HepG2 (cell line): ENCODE data around the gene TMEM114. TPM values are rescaled to one million over a fixed set of nuclear protein-coding genes. Genes with fewer than 3 reads are reported as not detected.

Experiments used
- ATAC-seq: fragments of 200-7000 bp; cut with Tn5 transposase; 3 replicates; pipeline ENCODE4 v1.9.1; 2020; ENCODE audit warnings: mild to moderate bottlenecking, moderate library complexity
- BruUV-seq: library from RNA; stranded (reverse); fragments of 400-500 nt; replicated peaks from 2 replicates; lab custom pipeline; 2021; lab: Mats Ljungman, UMichigan
- CTCF ChIA-PET: fragments of 300-600 bp; formaldehyde crosslinking; extraction: SDS; loops from one replicate; lab custom pipeline; 2021; ENCODE audit warnings: low total read pairs, inconsistent platforms, low intra/inter-chr PET ratio; lab: Yijun Ruan, JAX
- POLR2A ChIA-PET: fragments of 350-600 bp; sonication (Branson Sonifier 250); formaldehyde crosslinking; loops from one replicate; lab custom pipeline; 2020; ENCODE audit warnings: antibody characterized with exemption, inconsistent platforms; lab: Yijun Ruan, JAX
- DNase-seq: peaks from one replicate; pipeline ENCODE4 v3.0.0-alpha.2; 2015; ENCODE audit warnings: low spot score
- FAIRE-seq: peaks from 3 replicates; lab custom pipeline; 2011; peaks lifted over from hg19 to GRCh38; lab: Jason Lieb, UNC
- H2AFZ ChIP-seq: one replicate; pipeline ENCODE4 v1.6.1; 2011; ENCODE audit warnings: low read length, inconsistent platforms
- H3K27ac ChIP-seq: fragments of 300-600 bp; 3 replicates; pipeline ENCODE4 v1.8.0; 2011; ENCODE audit warnings: mixed run types, mild to moderate bottlenecking, mixed read lengths, low read length, inconsistent platforms; ENCODE audit not compliant: insufficient read depth; ENCODE audit errors: extremely low read length
- H3K27me3 ChIP-seq, 2 experiments: fragments of 200-600 bp in 1 of 2; 2 replicates in 1 of 2; 3 replicates in 1 of 2; pipeline versions ENCODE4 v1.6.0 to v1.8.0; 2011; ENCODE audit warnings: low read length in 2 of 2, mild to moderate bottlenecking in 2 of 2, moderate library complexity in 2 of 2, inconsistent platforms in 1 of 2; ENCODE audit not compliant: insufficient read depth in 2 of 2, control insufficient read depth in 1 of 2
- H3K36me3 ChIP-seq, 2 experiments: fragments of 200-600 bp in 1 of 2; replicated peaks in 1 of 2; 2 replicates in 1 of 2; 3 replicates in 1 of 2; pipeline versions ENCODE4 v1.5.1 to v1.8.0; 2011; ENCODE audit warnings: low read length in 2 of 2, inconsistent platforms in 1 of 2; ENCODE audit not compliant: insufficient read depth in 2 of 2, control insufficient read depth in 1 of 2
- H3K4me1 ChIP-seq: 2 replicates; pipeline ENCODE4 v1.5.1; 2012; ENCODE audit warnings: low read length, inconsistent platforms; ENCODE audit not compliant: insufficient read depth
- H3K4me2 ChIP-seq: 2 replicates; pipeline ENCODE4 v1.6.0; 2011; ENCODE audit warnings: low read depth, low read length, inconsistent platforms
- H3K4me3 ChIP-seq, 3 experiments: fragments of 200-600 bp in 1 of 3; sonication (generic), shearing (Covaris generic) in 1 of 3; replicated peaks in 1 of 3; 2 replicates each; pipeline ENCODE4 v1.5.1; 2011 to 2016; ENCODE audit warnings: low read length in 3 of 3, inconsistent platforms in 2 of 3, low read depth in 2 of 3, mild to moderate bottlenecking in 2 of 3, control low read depth in 1 of 3, mixed read lengths in 1 of 3; ENCODE audit not compliant: insufficient read depth in 1 of 3
- H3K79me2 ChIP-seq: one replicate; pipeline ENCODE4 v1.6.1; 2011; ENCODE audit warnings: low read length, inconsistent platforms; ENCODE audit not compliant: insufficient read depth
- H3K9ac ChIP-seq: 2 replicates; pipeline ENCODE4 v1.6.0; 2011; ENCODE audit warnings: mild to moderate bottlenecking, low read depth, low read length, inconsistent platforms; ENCODE audit not compliant: insufficient read depth
- H3K9me3 ChIP-seq: 2 replicates; pipeline ENCODE4 v1.5.1; 2012; ENCODE audit warnings: mild to moderate bottlenecking, low read length
- H4K20me1 ChIP-seq: 2 replicates; pipeline ENCODE4 v1.6.0; 2011; ENCODE audit warnings: inconsistent platforms, mild to moderate bottlenecking, low read length, moderate library complexity; ENCODE audit not compliant: insufficient read depth
- CCAR2 ChIP-seq: fragments of 200-400 bp; formaldehyde crosslinking; optimal IDR thresholded peaks from 2 replicates; pipeline ENCODE3; 2018; ENCODE audit warnings: low read depth, mild to moderate bottlenecking, low read length, moderate library complexity
- CHD2 ChIP-seq: IDR thresholded peaks from 2 replicates; pipeline ENCODE4 v1.6.1; 2011; ENCODE audit warnings: low read depth, low read length, improper control_type of control experiment
- JUNB ChIP-seq: sonication (generic); formaldehyde crosslinking; IDR thresholded peaks from 2 replicates; pipeline ENCODE4 v1.8.0; 2022; ENCODE audit warnings: missing genetic modification reagents, mild to moderate bottlenecking, borderline replicate concordance
- NCOA2 ChIP-seq: sonication (generic); formaldehyde crosslinking; IDR thresholded peaks from 2 replicates; pipeline ENCODE4 v1.8.0; 2022; ENCODE audit warnings: inconsistent platforms
- NFE2L1 ChIP-seq: sonication (generic); formaldehyde crosslinking; IDR thresholded peaks from 2 replicates; pipeline ENCODE4 v1.4.0; 2020; ENCODE audit warnings: missing genetic modification reagents, mild to moderate bottlenecking, borderline replicate concordance
- NONO ChIP-seq, 2 experiments: fragments of 450-650 bp in 1 of 2; sonication (generic) in 1 of 2; formaldehyde crosslinking in 1 of 2; IDR thresholded peaks in 1 of 2; conservative IDR thresholded peaks in 1 of 2; 2 replicates each; pipeline versions ENCODE4 v1.6.1 to v1.8.0; 2017 to 2022; ENCODE audit warnings: mild to moderate bottlenecking in 1 of 2, missing genetic modification reagents in 1 of 2, moderate library complexity in 1 of 2
- RXRA ChIP-seq: sonication (generic); formaldehyde crosslinking; IDR thresholded peaks from 2 replicates; pipeline ENCODE4 v1.5.1; 2020; ENCODE audit warnings: missing genetic modification reagents
- SOX5 ChIP-seq: IDR thresholded peaks from 2 replicates; pipeline ENCODE4 v1.6.1; 2016; ENCODE audit warnings: borderline replicate concordance
- TAF15 ChIP-seq: fragments of 200-400 bp; formaldehyde crosslinking; IDR thresholded peaks from one replicate; pipeline ENCODE4 v1.6.1; 2018; ENCODE audit warnings: mild to moderate bottlenecking, low read depth, low read length; ENCODE audit not compliant: poor library complexity, severe bottlenecking
- XBP1 ChIP-seq: sonication (generic); formaldehyde crosslinking; IDR thresholded peaks from 2 replicates; pipeline ENCODE4 v1.5.0; 2020; ENCODE audit warnings: missing genetic modification reagents
- YEATS4 ChIP-seq: sonication (generic); formaldehyde crosslinking; IDR thresholded peaks from 2 replicates; pipeline ENCODE4 v1.4.0; 2020; ENCODE audit warnings: missing genetic modification reagents, borderline replicate concordance
- ZBTB14 ChIP-seq: sonication (generic); formaldehyde crosslinking; IDR thresholded peaks from 2 replicates; pipeline ENCODE4 v1.4.0; 2020; ENCODE audit warnings: missing genetic modification reagents
- ZC3H13 ChIP-seq: sonication (generic); formaldehyde crosslinking; IDR thresholded peaks from 2 replicates; pipeline ENCODE4 v1.8.1; 2023; ENCODE audit warnings: mild to moderate bottlenecking, missing genetic modification reagents, moderate library complexity
- ZMYM3 ChIP-seq: sonication (generic); formaldehyde crosslinking; IDR thresholded peaks from 2 replicates; pipeline ENCODE4 v1.5.1; 2020; ENCODE audit warnings: mild to moderate bottlenecking, missing genetic modification reagents
- ZNF335 ChIP-seq: sonication (generic); formaldehyde crosslinking; IDR thresholded peaks from 2 replicates; pipeline ENCODE4 v1.4.0; 2020; ENCODE audit warnings: missing genetic modification reagents
- ZNF468 ChIP-seq: sonication (generic); formaldehyde crosslinking; IDR thresholded peaks from 2 replicates; pipeline ENCODE4 v1.8.0; 2022; ENCODE audit warnings: mild to moderate bottlenecking, moderate library complexity, missing genetic modification reagents
- ZNF572 ChIP-seq: sonication (generic); formaldehyde crosslinking; IDR thresholded peaks from 2 replicates; pipeline ENCODE4 v1.5.1; 2020; ENCODE audit warnings: mild to moderate bottlenecking, missing genetic modification reagents
- ZNF660 ChIP-seq: sonication (generic); formaldehyde crosslinking; IDR thresholded peaks from 2 replicates; pipeline ENCODE4 v1.5.1; 2020; ENCODE audit warnings: mild to moderate bottlenecking, low read depth, missing genetic modification reagents, borderline replicate concordance
- ZNF879 ChIP-seq: sonication (generic); formaldehyde crosslinking; IDR thresholded peaks from 2 replicates; pipeline ENCODE4 v1.8.1; 2023; ENCODE audit warnings: missing genetic modification reagents
- WGBS: methylation state at CpG from one replicate; pipeline ENCODE4 v1.1.6; 2017; ENCODE audit warnings: low lambda C conversion rate; 5-methylcytosine and 5-hydroxymethylcytosine counted together
- in situ Hi-C: cut with HindIII; loops from 2 replicates; pipeline ENCODE4 v1.10.0; 2017; ENCODE audit warnings: low pct_unique_long_range_greater_than_20kb; ENCODE audit not compliant: extremely low pct_ligation_motif_present
- intact Hi-C: fragments of 100-400 bp; cut with micrococcal nuclease; formaldehyde crosslinking; loops from one replicate; pipeline ENCODE4 v1.10.0; 2022; ENCODE audit not compliant: unreplicated experiment
- polyA plus RNA-seq, 8 experiments: library from polyadenylated mRNA; depleted of rRNA in 3 of 8; stranded (reverse) in 7 of 8; unstranded in 1 of 8; fragments of >200 nt; fragmentation: Illumina TruSeq in 4 of 8; extraction: Trizol in 4 of 8; gene quantifications; 2 replicates each; pipeline versions ENCODE4 v1.2.1 to v1.2.3, GENCODE V29; 2011 to 2016; ENCODE audit warnings: low read depth in 4 of 8, missing spikeins in 1 of 8, mixed read lengths in 1 of 8; ENCODE audit not compliant: insufficient read depth in 1 of 8
- total RNA-seq, 5 experiments: library from RNA; depleted of rRNA; stranded (reverse); fragments of >200 nt; fragmentation: Illumina TruSeq; extraction: Trizol; gene quantifications; 2 replicates each; pipeline ENCODE4 v1.2.3, GENCODE V29; 2016; ENCODE audit warnings: low read depth in 1 of 5

TMEM114 gene
- total and polyA plus RNA-seq, 2 of the 13 experiments (the other 11 are each of a cell fraction or from before 2014, with no cell fraction given), result not detected

- TF ChIP-seq ZBTB14 (no peak), NCOA2 (CRISPR knock-in tag) (no peak), SOX5 (CRISPR knock-in tag) (0 out of 2 replicates have a peak, but pooled peaks have one; percentile 33), NFE2L1 (CRISPR knock-in tag) (no peak), TAF15 (no peak), CCAR2 (no peak)
Measured at GRCh38 chr16:8630255-8630953, 40.1 kb upstream of the TMEM114 start (continued).

GRCh38 chr16:8628981-8629725, 38.8 kb upstream of the TMEM114 start:
- Histone ChIP-seq H3K27ac (no peak overlapping the region), H3K9me3 (no peaks in the 10 kb centered on the region), H3K27me3 (no peaks in the 10 kb centered on the region), H3K4me2 (no peak overlapping the region), H3K4me1 (peaks cover 30% of the 10 kb centered on the region), H4K20me1 (0 out of 2 replicates have a peak, but pooled peaks cover 4% of the 10 kb centered on the region), H3K9ac (no peak overlapping the region), H3K36me3 (peaks cover 61 to 91% of the 10 kb centered on the region in 2 experiments), H3K4me3 (no peak overlapping the region), H3K79me2 (peaks cover 12% of the 10 kb centered on the region), H2AFZ (no peak overlapping the region)
- intact Hi-C loops (no loop called here), in situ Hi-C loops (no loop called here)
- BruUV-seq, result no TSS peak
- ChIA-PET CTCF (no interaction called here), POLR2A (no interaction called here)
- WGBS, result over 99% methylated on average over 16 of the region's 16 CpGs
- ATAC-seq (no peak; the same call in 2 of the 3 replicates), DNase-seq (no peak), FAIRE-seq (no peak)
- TF ChIP-seq YEATS4 (CRISPR knock-in tag) (no peak), RXRA (CRISPR knock-in tag) (0 out of 2 replicates have a peak, but pooled peaks have one; percentile 14), CHD2 (0 out of 2 replicates have a peak, but pooled peaks have one; percentile 22), XBP1 (CRISPR knock-in tag) (no peak), ZNF572 (CRISPR knock-in tag) (0 out of 2 replicates have a peak, but pooled peaks have one; percentile 54), ZC3H13 (CRISPR knock-in tag) (peak; percentile 47; the same call in 1 of the 2 replicates), ZMYM3 (CRISPR knock-in tag) (0 out of 2 replicates have a peak, but pooled peaks have one; percentile 21), JUNB (CRISPR knock-in tag) (peak; percentile 63; the same call in 1 of the 2 replicates), ZNF660 (CRISPR knock-in tag) (no peak), ZNF468 (CRISPR knock-in tag) (no peak), ZNF879 (CRISPR knock-in tag) (no peak), ZNF335 (CRISPR knock-in tag) (no peak), NONO (IDR thresholded peaks at IDR 0.05) (no peak), NONO (CRISPR knock-in tag; conservative IDR thresholded peaks at IDR 0.05) (0 out of 2 replicates have a peak, but pooled peaks have one; percentile 48)
